Activated T-helper 9 cell treated with anti-CD3 and anti-CD28 coated beads, Interleukin-2, amount 50 U/mL, for 16 hours (primary cell): ENCODE results near the gene BCL2L2.
"Not testable (repeated sequence)": the region's sequence is repeated elsewhere in the genome, so short reads cannot be mapped to it uniquely, and the experiment has no call there.

Experiments used
- DNase-seq: peaks from one replicate; pipeline ENCODE4 v3.0.0-alpha.2; 2020; ENCODE audit warnings: low read depth

The BCL2L2 gene

DNA sequence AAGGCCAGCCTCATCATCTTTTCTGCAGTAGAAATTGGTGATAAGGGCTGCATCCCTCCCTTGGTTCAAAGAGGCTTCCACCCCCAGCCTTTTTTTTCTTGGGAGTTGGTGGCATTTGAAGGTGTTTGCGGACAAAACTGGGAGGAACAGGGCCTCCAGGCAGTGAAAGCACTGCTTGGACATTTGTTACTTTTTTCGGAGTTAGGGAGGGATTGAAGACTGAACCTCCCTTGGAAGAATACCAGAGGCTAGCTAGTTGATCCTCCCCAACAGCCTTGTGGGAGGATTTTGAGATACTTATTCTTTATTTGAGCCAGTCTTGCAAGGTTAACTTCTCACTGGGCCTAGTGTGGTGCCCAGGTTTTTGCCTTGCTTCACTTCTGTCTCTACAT lies 17.8 kb downstream of the BCL2L2 start:
- DNase-seq: no peak

DNA sequence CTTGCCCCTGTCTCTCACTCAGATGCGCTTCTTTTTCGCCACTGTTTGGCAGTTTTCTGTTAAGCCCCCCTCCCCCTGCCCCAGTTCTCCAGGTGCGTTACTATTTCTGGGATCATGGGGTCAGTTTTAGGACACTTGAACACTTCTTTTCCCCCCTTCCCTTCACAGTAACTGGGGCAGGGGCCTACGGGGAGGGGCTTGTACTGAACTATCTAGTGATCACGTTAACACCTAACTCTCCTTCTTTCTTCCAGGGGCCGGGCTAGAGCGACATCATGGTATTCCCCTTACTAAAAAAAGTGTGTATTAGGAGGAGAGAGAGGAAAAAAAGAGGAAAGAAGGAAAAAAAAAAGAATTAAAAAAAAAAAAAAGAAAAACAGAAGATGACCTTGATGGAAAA lies 18.4 kb downstream of the BCL2L2 start:
- no peak for DNase-seq

- not testable (repeated sequence) for DNase-seq
Measured at GRCh38 chr14:23325746-23326145, 19.1 kb downstream of the BCL2L2 start.

GRCh38 chr14:23326491-23327332 lies 20.1 kb downstream of the BCL2L2 start:
- DNase-seq: no peak

- peak; percentile 39 for DNase-seq
Measured at GRCh38 chr14:23327947-23328744, 21.5 kb downstream of the BCL2L2 start.

GRCh38 chr14:23335623-23336022 lies 29.0 kb downstream of the BCL2L2 start:
- DNase-seq: no peak

GRCh38 chr14:23339506-23340268 lies 33.1 kb downstream of the BCL2L2 start:
- DNase-seq: no peak

DNA sequence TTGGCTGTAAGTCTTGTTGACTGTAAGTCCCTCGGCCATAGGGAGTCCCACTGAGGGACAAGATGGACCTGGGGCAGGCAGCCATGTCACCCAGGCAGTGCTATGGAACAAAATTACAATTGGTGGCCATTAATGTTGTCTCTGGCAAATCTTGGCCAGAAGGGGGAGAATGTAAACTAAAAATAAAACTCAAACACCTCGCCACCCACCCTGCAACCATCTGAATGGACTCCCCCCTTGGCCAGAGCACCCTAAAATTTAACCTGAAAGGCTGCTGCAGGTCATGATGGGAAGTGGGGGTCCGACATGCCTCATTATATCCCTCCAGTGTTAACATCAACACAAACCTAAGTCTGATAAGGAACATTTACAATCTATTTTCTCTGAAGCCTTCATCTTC lies 37.8 kb downstream of the BCL2L2 start:
- no peak for DNase-seq

- DNase-seq: no peak
Measured at GRCh38 chr14:23345987-23346692, 39.5 kb downstream of the BCL2L2 start.

DNA sequence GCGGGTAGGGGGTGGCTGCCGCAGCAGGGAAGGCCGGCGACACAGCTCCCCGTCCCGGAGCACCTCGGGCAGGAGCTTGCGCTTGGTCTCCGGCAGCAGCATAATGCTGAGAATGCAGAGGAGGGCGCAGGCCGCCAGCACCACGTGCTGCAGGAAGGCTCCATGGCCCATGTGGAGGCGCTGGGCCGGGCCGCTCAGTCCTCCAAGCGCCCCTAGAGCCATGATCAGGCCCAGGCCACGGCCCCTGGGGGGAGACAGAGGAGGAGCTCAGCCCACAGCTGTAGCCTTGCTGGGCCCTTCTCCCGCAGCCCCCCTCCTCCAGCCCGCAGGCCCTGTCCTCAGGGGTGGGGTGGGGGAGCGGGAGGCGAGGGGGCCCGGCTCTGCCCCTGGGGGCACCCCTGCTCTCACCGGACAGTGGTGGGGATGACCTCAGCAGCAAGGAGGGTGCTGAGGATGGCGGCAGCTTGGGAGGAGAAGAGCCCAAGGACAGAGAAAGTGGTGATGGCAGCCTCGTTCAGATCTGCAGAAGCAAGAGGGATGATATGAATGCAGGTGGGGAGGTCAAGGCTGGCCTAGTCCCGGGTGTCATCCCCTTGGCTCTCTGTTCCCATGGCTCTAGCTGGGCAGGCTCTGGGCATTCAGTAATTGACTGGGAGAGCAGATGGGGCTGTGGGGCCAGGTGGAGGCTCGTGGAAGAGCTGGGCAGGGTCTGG lies 40.2 kb downstream of the BCL2L2 start:
- DNase-seq: no peak

GRCh38 chr14:23347406-23348296 lies 41.0 kb downstream of the BCL2L2 start:
- no peak for DNase-seq

DNA sequence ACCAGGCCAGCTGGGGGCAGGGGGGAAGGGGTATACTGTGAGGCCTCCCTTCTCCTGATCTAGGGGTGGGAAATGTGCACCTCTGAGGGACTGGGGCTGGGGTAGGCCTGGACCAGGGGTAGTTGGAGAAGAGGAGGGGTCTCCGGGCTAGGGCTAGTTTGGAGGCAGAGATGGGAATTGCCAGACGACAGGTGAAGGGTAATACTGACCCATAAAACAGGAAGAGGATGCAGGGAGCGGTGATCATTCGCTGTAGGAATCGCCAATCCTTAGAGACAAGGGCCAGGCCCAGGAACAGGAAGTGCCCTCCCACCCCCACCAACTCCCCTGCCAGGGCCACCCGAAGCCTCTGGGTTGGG lies 41.6 kb downstream of the BCL2L2 start:
- no peak for DNase-seq

DNA sequence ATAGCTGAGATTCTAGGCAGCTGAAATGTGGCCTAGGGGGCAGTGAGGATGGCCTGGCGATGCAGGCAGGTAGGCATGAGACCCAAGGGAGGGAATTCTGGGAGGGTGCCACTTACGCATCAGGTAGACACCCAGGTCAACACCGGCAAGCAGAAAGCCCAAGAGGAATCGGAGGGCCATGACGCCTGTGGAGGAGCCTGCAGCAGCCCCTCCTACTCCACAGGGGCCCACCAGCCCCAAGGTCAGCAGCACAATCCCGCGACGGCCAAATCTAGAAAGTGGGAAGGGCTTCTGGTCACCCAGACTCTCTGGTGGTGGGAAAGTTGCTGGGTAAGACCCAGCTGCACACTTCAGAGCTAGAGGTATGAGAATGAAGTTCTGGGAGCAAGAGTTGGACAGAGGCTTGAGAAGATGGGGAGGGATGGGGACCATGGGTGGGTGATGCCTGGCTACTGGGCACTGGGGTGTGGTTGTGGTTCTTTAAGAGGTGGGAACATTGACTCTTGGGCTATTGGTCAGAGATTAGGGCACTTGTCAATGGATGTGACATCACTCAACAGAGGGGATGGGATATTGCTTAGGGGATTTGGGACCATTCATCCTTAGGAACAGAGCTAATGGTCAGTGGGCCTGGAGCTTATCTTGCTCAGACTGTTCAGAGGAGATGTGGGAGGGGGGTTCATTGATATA lies 42.7 kb downstream of the BCL2L2 start:
- no peak for DNase-seq

- no peak for DNase-seq
Measured at GRCh38 chr14:23351681-23352505, 45.3 kb downstream of the BCL2L2 start.

GRCh38 chr14:23352506-23353432 lies 46.1 kb downstream of the BCL2L2 start, which contains the start of gene SLC22A17:
Gene SLC22A17 (minus strand): TSS chr14:23352887.
- DNase-seq: peak; percentile 26

DNA sequence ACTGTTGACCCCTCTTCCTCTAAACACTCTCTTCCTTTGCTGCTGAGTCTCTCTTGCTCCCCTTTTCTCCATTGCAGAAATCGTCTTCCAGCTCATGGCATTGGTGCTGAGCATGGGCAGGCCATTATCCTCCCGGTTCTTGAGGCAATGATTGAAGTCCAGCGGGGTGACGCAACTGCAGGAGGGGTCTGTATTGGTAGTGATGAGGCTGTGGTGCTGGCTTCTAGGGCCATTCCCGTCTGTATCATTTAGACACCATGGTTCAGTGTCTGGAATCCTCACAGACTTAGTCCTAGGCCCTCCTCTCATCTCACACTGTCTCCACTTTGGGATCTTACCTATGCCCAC lies 46.8 kb downstream of the BCL2L2 start:
- no peak for DNase-seq

DNA sequence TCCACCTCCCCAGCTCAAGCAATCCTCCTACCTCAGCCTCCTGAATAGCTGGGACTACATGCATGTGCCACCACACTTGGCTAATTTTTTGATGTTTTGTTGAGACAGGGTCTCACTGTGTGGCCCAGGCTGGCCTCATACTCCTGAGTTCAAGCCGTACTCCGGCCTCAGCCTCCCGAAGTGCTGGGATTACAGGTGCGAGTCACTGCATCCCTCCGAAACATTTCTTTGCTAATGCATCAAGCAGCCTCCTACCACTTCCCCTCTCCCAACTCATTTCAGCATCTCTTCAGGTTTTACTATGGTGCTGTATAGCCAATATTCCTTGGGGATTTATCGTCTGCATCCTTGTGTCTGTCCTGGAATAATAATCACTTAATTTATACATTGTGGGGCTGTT lies 48.4 kb downstream of the BCL2L2 start:
- no peak for DNase-seq
